ENCODE measurements around the gene TTC13.
A peak's percentile ranks its signal among the peaks of the same experiment; 100 is the strongest.

Gene TTC13

GRCh38 chr1:230860617-230861384 is 117.9 kb downstream of the TTC13 start:
- H3K4me3 ChIP-seq (ENCODE audit: low read depth, low read length), result no peak overlapping the region
- DNase-seq (ENCODE audit: low read depth, low spot score), result no peak
- POLR2A ChIA-PET, result no interaction called here
- CTCF ChIA-PET, result interaction anchor here (1.8 kb wide), 1 partner anchor 63 kb away, joined by 7 read pairs; no protein-coding TSS in a partner anchor
- TF ChIP-seq CTCF (IDR thresholded peaks at IDR 0.05; ENCODE audit: insufficient read depth, low read length, missing control alignments), result no peak

GRCh38 chr1:230858918-230859729 is 119.5 kb downstream of the TTC13 start:
- ChIA-PET POLR2A (interaction anchor here (0.7 to 0.9 kb wide), 2 partner anchors 20 to 34 kb away, joined by 3 to 4 read pairs; no protein-coding TSS in a partner anchor), CTCF (interaction anchor here (0.6 to 3.2 kb wide), 6 partner anchors 7 to 352 kb away, joined by 3 to 11 read pairs (median 4); partner anchors contain the start of gene COG2)
- no peak for DNase-seq (ENCODE audit: low read depth, low spot score)

GRCh38 chr1:230858236-230858820 is 120.3 kb downstream of the TTC13 start:
- no peak overlapping the region; the same call in 1 of the 2 replicates for H3K4me3 ChIP-seq (ENCODE audit: low read depth, low read length)
- no peak for DNase-seq (ENCODE audit: low read depth, low spot score)
- POLR2A ChIA-PET, result interaction anchor here (0.6 to 1.3 kb wide), 4 partner anchors 9 to 33 kb away, joined by 3 to 5 read pairs (median 4); no protein-coding TSS in a partner anchor
- TF ChIP-seq CTCF (IDR thresholded peaks at IDR 0.05; ENCODE audit: insufficient read depth, low read length, missing control alignments), result no peak
- CTCF ChIA-PET, result interaction anchor here (0.6 to 3.2 kb wide), 7 partner anchors 8 to 1226 kb away, joined by 3 to 11 read pairs (median 4); partner anchors contain the start of gene COG2

More at GRCh38 chr1:230858918-230859729, 119.5 kb downstream of the TTC13 start:
- no peak overlapping the region; the same call in 1 of the 2 replicates for H3K4me3 ChIP-seq (ENCODE audit: low read depth, low read length)
- no peak for TF ChIP-seq CTCF (IDR thresholded peaks at IDR 0.05; ENCODE audit: insufficient read depth, low read length, missing control alignments)

GRCh38 chr1:230857822-230858221 is 120.8 kb downstream of the TTC13 start:
- peak; percentile 66 for DNase-seq (ENCODE audit: low read depth, low spot score)
- POLR2A ChIA-PET, result interaction anchor here (0.6 to 1.3 kb wide), 2 partner anchors 9 kb away, joined by 4 to 5 read pairs; no protein-coding TSS in a partner anchor
- TF ChIP-seq CTCF (IDR thresholded peaks at IDR 0.05; ENCODE audit: insufficient read depth, low read length, missing control alignments), result no peak
- CTCF ChIA-PET, result interaction anchor here (0.6 to 3.2 kb wide), 6 partner anchors 9 to 1225 kb away, joined by 3 to 11 read pairs (median 4); partner anchors contain the start of gene COG2
- no peak overlapping the region for H3K4me3 ChIP-seq (ENCODE audit: low read depth, low read length)

- DNase-seq (ENCODE audit: low read depth, low spot score), result no peak
- ChIA-PET CTCF (interaction anchor here (1.9 to 3.2 kb wide), 2 partner anchors 10 to 60 kb away, joined by 9 to 11 read pairs; no protein-coding TSS in a partner anchor), POLR2A (interaction anchor here (1.3 kb wide), 1 partner anchor 10 kb away, joined by 4 read pairs; no protein-coding TSS in a partner anchor)
- H3K4me3 ChIP-seq (ENCODE audit: low read depth, low read length), result no peak overlapping the region
- no peak for TF ChIP-seq CTCF (IDR thresholded peaks at IDR 0.05; ENCODE audit: insufficient read depth, low read length, missing control alignments)
Measured at GRCh38 chr1:230857077-230857476, 121.6 kb downstream of the TTC13 start.

Data from AG04449 (cell line).